GM12878 (cell line): ENCODE results near the gene ANXA5. TPM values are rescaled to one million over a fixed set of nuclear protein-coding genes. Genes with fewer than 3 reads are reported as not detected.

Experiments used
- ATAC-seq: fragments of 200-7000 bp; cut with Tn5 transposase; 3 replicates; pipeline ENCODE4 v1.9.1; 2020; ENCODE audit warnings: mild to moderate bottlenecking, moderate library complexity
- BruUV-seq: library from RNA; stranded (reverse); fragments of 400-500 nt; replicated peaks from 2 replicates; lab custom pipeline; 2021; lab: Mats Ljungman, UMichigan
- CTCF ChIA-PET: fragments of 300-600 bp; sonication (Branson Sonifier 250); formaldehyde crosslinking; extraction: SDS; loops from one replicate; lab custom pipeline; 2021; ENCODE audit warnings: inconsistent platforms; lab: Yijun Ruan, JAX
- POLR2A ChIA-PET: fragments of 350-600 bp; formaldehyde crosslinking; extraction: SDS; loops from one replicate; lab custom pipeline; 2021; ENCODE audit warnings: inconsistent platforms; lab: Charles Lee
- RAD21 ChIA-PET: fragments of 300-600 bp; sonication (Branson Sonifier 250); formaldehyde crosslinking; loops from one replicate; lab custom pipeline; 2023; ENCODE audit warnings: antibody characterized with exemption; ENCODE audit not compliant: unreplicated experiment; lab: Charles Lee
- SMC1A ChIA-PET: fragments of 300-600 bp; sonication (Branson Sonifier 250); formaldehyde crosslinking; loops from one replicate; lab custom pipeline; 2023; ENCODE audit not compliant: unreplicated experiment, uncharacterized antibody; lab: Charles Lee
- DNase-seq: peaks from one replicate; pipeline ENCODE4 v3.0.0-alpha.2; 2011; ENCODE audit warnings: low read depth, low spot score
- FAIRE-seq: peaks from 3 replicates; lab custom pipeline; 2011; peaks lifted over from hg19 to GRCh38; lab: Jason Lieb, UNC
- H2AFZ ChIP-seq: 2 replicates; pipeline ENCODE4 v1.6.0; 2011; ENCODE audit warnings: low read depth, low read length, control low read depth; ENCODE audit not compliant: control insufficient read depth
- H3K27ac ChIP-seq: 2 replicates; pipeline ENCODE4 v1.5.1; 2011; ENCODE audit warnings: control low read depth; ENCODE audit not compliant: control insufficient read depth, insufficient read depth
- H3K27me3 ChIP-seq, 2 experiments: replicated peaks in 1 of 2; 2 replicates each; pipeline versions ENCODE4 v1.6.0 to v1.6.1; 2011; ENCODE audit warnings: low read length in 1 of 2; ENCODE audit not compliant: control insufficient read depth in 2 of 2, insufficient read depth in 2 of 2
- H3K36me3 ChIP-seq, 2 experiments: 2 replicates each; pipeline ENCODE4 v1.5.1; 2011; ENCODE audit warnings: low read length in 1 of 2; ENCODE audit not compliant: control insufficient read depth in 2 of 2, insufficient read depth in 2 of 2
- H3K4me1 ChIP-seq: 2 replicates; pipeline ENCODE4 v1.6.1; 2011; ENCODE audit warnings: mild to moderate bottlenecking, low read length, moderate library complexity, mixed read lengths; ENCODE audit not compliant: control insufficient read depth, insufficient read depth
- H3K4me2 ChIP-seq: 2 replicates; pipeline ENCODE4 v1.6.0; 2011; ENCODE audit warnings: control low read depth; ENCODE audit not compliant: control insufficient read depth, insufficient read depth
- H3K4me3 ChIP-seq: fragments of 200-600 bp; sonication (generic); 2 replicates; pipeline ENCODE4 v1.5.1; 2016
- H3K79me2 ChIP-seq: 2 replicates; pipeline ENCODE4 v1.6.0; 2011; ENCODE audit warnings: low read length; ENCODE audit not compliant: control insufficient read depth, insufficient read depth
- H3K9ac ChIP-seq: 2 replicates; pipeline ENCODE4 v1.8.0; 2011; ENCODE audit warnings: low read length, control low read depth, mixed read lengths; ENCODE audit not compliant: control insufficient read depth, insufficient read depth
- H3K9me3 ChIP-seq: replicated peaks from 3 replicates; pipeline ENCODE4 v1.5.1; 2011; ENCODE audit warnings: mild to moderate bottlenecking, low read length; ENCODE audit not compliant: control insufficient read depth, insufficient read depth
- H4K20me1 ChIP-seq: 2 replicates; pipeline ENCODE4 v1.6.0; 2011; ENCODE audit not compliant: control insufficient read depth, insufficient read depth
- ETV6 ChIP-seq, 2 experiments: fragments of 450-650 bp in 1 of 2; IDR thresholded peaks in 1 of 2; conservative IDR thresholded peaks in 1 of 2; 2 replicates each; pipeline ENCODE4 v1.6.1; 2014; ENCODE audit warnings: antibody characterized with exemption in 1 of 2, borderline replicate concordance in 1 of 2, low read depth in 1 of 2, mild to moderate bottlenecking in 1 of 2, moderate library complexity in 1 of 2
- GATAD2B ChIP-seq: fragments of 450-650 bp; conservative IDR thresholded peaks from 2 replicates; pipeline ENCODE4 v1.6.1; 2017; ENCODE audit warnings: low read depth, mild to moderate bottlenecking, moderate library complexity
- MXI1 ChIP-seq: fragments of 150-350 bp; IDR thresholded peaks from 2 replicates; pipeline ENCODE4 v1.6.1; 2011; ENCODE audit warnings: low read depth, mild to moderate bottlenecking, inconsistent platforms, low read length, improper control_type of control experiment
- SMC3 ChIP-seq: IDR thresholded peaks from 2 replicates; pipeline ENCODE4 v1.6.1; 2011; ENCODE audit warnings: low read length, improper control_type of control experiment, borderline replicate concordance
- SREBF1 ChIP-seq: IDR thresholded peaks from 2 replicates; pipeline ENCODE4 v1.6.1; 2012; ENCODE audit warnings: mild to moderate bottlenecking, low read length
- WGBS: methylation state at CpG from one replicate; pipeline ENCODE4 v1.1.6; 2016; ENCODE audit warnings: low lambda C conversion rate; ENCODE audit not compliant: insufficient replicate concordance, insufficient coverage; ENCODE audit errors: missing lambda C conversion rate; 5-methylcytosine and 5-hydroxymethylcytosine counted together
- in situ Hi-C: fragments of 300-500 bp; cut with MboI; formaldehyde crosslinking; loops from 9 replicates; pipeline ENCODE4 v1.14.3; 2018; ENCODE audit warnings: mixed read lengths
- intact Hi-C: fragments of 100-400 bp; cut with micrococcal nuclease; formaldehyde crosslinking; loops from one replicate; pipeline ENCODE4 v1.14.2; 2022; ENCODE audit not compliant: unreplicated experiment
- polyA plus RNA-seq, 11 experiments: library from polyadenylated mRNA; depleted of rRNA in 4 of 11; unstranded in 6 of 11; stranded (reverse) in 5 of 11; fragments of >200 nt; fragmentation: Nextera tagmentation in 4 of 11; fragmentation: Illumina TruSeq in 1 of 11; extraction: Ambion mirVana in 4 of 11; extraction: Trizol in 1 of 11; gene quantifications; 1 replicate in 1 of 11; 2 replicates in 10 of 11; pipeline versions ENCODE4 v1.2.1 to v1.2.3, GENCODE V29; 2011 to 2016; ENCODE audit warnings: inconsistent platforms in 2 of 11, missing spikeins in 2 of 11, low read depth in 1 of 11
- total RNA-seq, 4 experiments: library from RNA; depleted of rRNA in 3 of 4; stranded (reverse); fragments of >200 nt in 3 of 4; fragmentation: Illumina TruSeq in 1 of 4; extraction: Trizol in 1 of 4; gene quantifications; 2 replicates each; pipeline versions ENCODE4 v1.2.1 to v1.2.3, GENCODE V29; 2013 to 2021
- TF ChIP-seq, protein P1 (sequence below): IDR thresholded peaks from 2 replicates; pipeline ENCODE4 v1.6.1; 2011; ENCODE audit warnings: borderline replicate concordance, low read depth, mild to moderate bottlenecking, moderate library complexity, mixed read lengths, low read length; ENCODE audit not compliant: insufficient read depth; ENCODE audit errors: extremely low read length

Gene ANXA5
- total and polyA plus RNA-seq, 10 of the 15 experiments (the other 5 are each of a cell fraction or from before 2014, with no cell fraction given): 101 to 249 (median 169) TPM

GRCh38 chr4:121666091-121666679 lies 30.6 kb downstream of the ANXA5 start:
- Histone ChIP-seq H3K79me2 (no peaks in the 10 kb centered on the region), H3K36me3 (peaks cover 6 to 27% of the 10 kb centered on the region in 2 experiments)
- no peak for TF ChIP-seq GATAD2B
- TF ChIP-seq SMC3: no peak
- TF ChIP-seq, all 136 proteins: peak for 0
- in situ Hi-C loops: no loop called here
- POLR2A ChIA-PET: no interaction called here
- Histone ChIP-seq H3K27ac (no peak overlapping the region), H3K4me3 (no peak overlapping the region), H3K4me1 (no peaks in the 10 kb centered on the region), H3K9me3 (no peaks in the 10 kb centered on the region), H3K4me2 (no peak overlapping the region), H2AFZ (no peak overlapping the region), H3K9ac (no peak overlapping the region), H3K27me3 (no peaks in the 10 kb centered on the region), H4K20me1 (no peaks in the 10 kb centered on the region)
- FAIRE-seq: no peak
- no TSS peak for BruUV-seq
- CTCF ChIA-PET: no interaction called here
- intact Hi-C loops: no loop called here
- RAD21 ChIA-PET: no interaction called here
- SMC1A ChIA-PET: interaction anchor here (0.6 to 1.4 kb wide), 4 partner anchors 10 to 16 kb away, joined by 3 to 5 read pairs (median 4); no protein-coding TSS in a partner anchor
- no peak for ATAC-seq
- no peak for DNase-seq

DNA sequence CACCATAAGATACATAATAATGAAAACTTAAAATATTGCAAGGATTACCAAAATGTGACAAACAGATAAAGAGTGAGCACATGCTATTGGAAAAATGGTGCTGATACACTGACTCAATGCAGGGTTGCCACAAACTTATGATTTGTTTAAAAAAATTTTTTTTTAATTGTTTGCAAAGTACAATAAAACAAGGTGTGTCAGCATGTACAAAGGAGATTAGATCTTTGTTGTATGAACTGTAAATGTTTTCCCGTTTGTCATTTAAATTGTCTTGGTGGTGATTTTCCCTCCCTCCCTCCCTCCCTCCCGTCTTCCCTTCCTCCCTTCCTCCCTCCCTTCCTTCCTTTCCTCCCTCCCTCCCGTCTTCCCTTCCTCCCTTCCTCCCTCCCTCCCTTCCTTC lies 31.4 kb downstream of the ANXA5 start:
- DNase-seq: no peak
- Histone ChIP-seq H3K9ac (no peak overlapping the region), H4K20me1 (no peaks in the 10 kb centered on the region), H3K4me1 (no peaks in the 10 kb centered on the region), H3K4me3 (no peak overlapping the region), H3K36me3 (peaks cover 6 to 20% of the 10 kb centered on the region in 2 experiments), H3K79me2 (no peaks in the 10 kb centered on the region), H3K9me3 (no peaks in the 10 kb centered on the region), H3K4me2 (no peak overlapping the region), H3K27ac (no peak overlapping the region), H3K27me3 (no peaks in the 10 kb centered on the region), H2AFZ (no peak overlapping the region)
- TF ChIP-seq, protein P1, sequence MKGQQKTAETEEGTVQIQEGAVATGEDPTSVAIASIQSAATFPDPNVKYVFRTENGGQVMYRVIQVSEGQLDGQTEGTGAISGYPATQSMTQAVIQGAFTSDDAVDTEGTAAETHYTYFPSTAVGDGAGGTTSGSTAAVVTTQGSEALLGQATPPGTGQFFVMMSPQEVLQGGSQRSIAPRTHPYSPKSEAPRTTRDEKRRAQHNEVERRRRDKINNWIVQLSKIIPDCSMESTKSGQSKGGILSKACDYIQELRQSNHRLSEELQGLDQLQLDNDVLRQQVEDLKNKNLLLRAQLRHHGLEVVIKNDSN: no peak
- TF ChIP-seq ETV6 (conservative IDR thresholded peaks at IDR 0.05 in 1 of 2, IDR thresholded peaks at IDR 0.05 in 1 of 2; ENCODE audit: borderline replicate concordance in 1 of 2, low read depth in 1 of 2): no peak
- TF ChIP-seq MXI1: no peak
- TF ChIP-seq SREBF1: no peak
- RAD21 ChIA-PET: no interaction called here
- in situ Hi-C loops: no loop called here
- CTCF ChIA-PET: interaction anchor here (0.6 to 1.9 kb wide), 2 partner anchors 61 to 202 kb away, joined by 3 to 4 read pairs; no protein-coding TSS in a partner anchor
- no peak for FAIRE-seq
- ATAC-seq: no peak
- 50% methylated on average over 2 of the region's 3 CpGs for WGBS
- SMC1A ChIA-PET: no interaction called here
- no TSS peak for BruUV-seq
- POLR2A ChIA-PET: no interaction called here
- intact Hi-C loops: no loop called here
